Kidney (tissue), 14 donors: ENCODE measurements around the gene AKR1C3. TPM values are rescaled to one million over a fixed set of nuclear protein-coding genes. Genes with fewer than 3 reads are reported as not detected.
"Not testable (repeated sequence)": the region's sequence is repeated elsewhere in the genome, so short reads cannot be mapped to it uniquely, and the experiment has no call there.

ENCODE experiments used
- DNase-seq, 5 donors: peaks; one replicate each; pipeline ENCODE4 v3.0.0-alpha.2; 2013 to 2020
- FAIRE-seq: peaks from 2 replicates; lab custom pipeline; 2012; peaks lifted over from hg19 to GRCh38; lab: Jason Lieb, UNC
- H3K27ac ChIP-seq, 2 donors: one replicate each; pipeline ENCODE4 v1.7.0; 2013; ENCODE audit warnings: low read depth in 2 of 2, low read length in 2 of 2, inconsistent platforms in 1 of 2
- H3K27me3 ChIP-seq: one replicate; pipeline ENCODE4 v1.7.1; 2013; ENCODE audit warnings: low read length, inconsistent platforms; ENCODE audit not compliant: control insufficient read depth, insufficient read depth
- H3K36me3 ChIP-seq, 3 donors: one replicate each; pipeline versions ENCODE4 v1.7.0 to v1.7.1; 2013; ENCODE audit warnings: low read length in 3 of 3, control low read depth in 1 of 3, inconsistent platforms in 1 of 3; ENCODE audit not compliant: insufficient read depth in 3 of 3, control insufficient read depth in 2 of 3
- H3K4me1 ChIP-seq, 3 donors: one replicate each; pipeline versions ENCODE4 v1.7.0 to v1.7.1; 2013; ENCODE audit warnings: low read length in 3 of 3, inconsistent platforms in 1 of 3, low read depth in 1 of 3; ENCODE audit not compliant: control insufficient read depth in 2 of 3, insufficient read depth in 2 of 3
- H3K4me3 ChIP-seq, 3 donors: one replicate each; pipeline versions ENCODE4 v1.7.0 to v1.8.1; 2013; ENCODE audit warnings: low read length in 3 of 3, control low read depth in 1 of 3, inconsistent platforms in 1 of 3
- H3K9ac ChIP-seq, 3 donors: one replicate each; pipeline versions ENCODE4 v1.7.0 to v1.7.1; 2013; ENCODE audit warnings: low read length in 3 of 3, control low read depth in 1 of 3, inconsistent platforms in 1 of 3
- H3K9me3 ChIP-seq, 3 donors: one replicate each; pipeline versions ENCODE4 v1.7.0 to v1.7.1; 2013; ENCODE audit warnings: low read length in 3 of 3, control low read depth in 1 of 3, inconsistent platforms in 1 of 3; ENCODE audit not compliant: control insufficient read depth in 2 of 3, insufficient read depth in 1 of 3
- CTCF ChIP-seq: IDR thresholded peaks from 3 replicates; pipeline ENCODE4 v1.5.1; 2012; ENCODE audit warnings: mild to moderate bottlenecking, moderate library complexity, borderline replicate concordance; ENCODE audit not compliant: insufficient read depth; ENCODE audit errors: extremely low read depth
- intact Hi-C: fragments of 100-400 bp; cut with DNase I; formaldehyde crosslinking; loops from one replicate; pipeline ENCODE4 v1.11.1; 2022
- polyA plus RNA-seq: library from polyadenylated mRNA; stranded (reverse); fragments of 350-450 nt; fragmentation: Illumina TruSeq; extraction: RNeasy Lipid Tissue Mini Kit (QIAGEN cat#74804); gene quantifications from one replicate; pipeline ENCODE4 v1.2.3, GENCODE V29; 2014; ENCODE audit warnings: low read depth, low replicate concordance; ENCODE audit not compliant: insufficient read depth
- total RNA-seq: library from RNA; stranded (reverse); fragmentation: NEBNext Ultra II Directional; extraction: Animal tissue kit (Norgen Biotek cat#: 25700); gene quantifications from one replicate; pipeline ENCODE4 v1.2.1, GENCODE V29; 2021
- donor health status: control.
- donor health status: control.
- donor health status: control.
- donor health status: control.
- donor health status: control.
- donor health status: DM: yes; HTN: yes; CAD: no.
- donor health status: Normal renal cell carcinoma (clear cell type).

Gene AKR1C3
- total and polyA plus RNA-seq, 2 donors from 2014 or later = 61.8 to 187 TPM

DNA sequence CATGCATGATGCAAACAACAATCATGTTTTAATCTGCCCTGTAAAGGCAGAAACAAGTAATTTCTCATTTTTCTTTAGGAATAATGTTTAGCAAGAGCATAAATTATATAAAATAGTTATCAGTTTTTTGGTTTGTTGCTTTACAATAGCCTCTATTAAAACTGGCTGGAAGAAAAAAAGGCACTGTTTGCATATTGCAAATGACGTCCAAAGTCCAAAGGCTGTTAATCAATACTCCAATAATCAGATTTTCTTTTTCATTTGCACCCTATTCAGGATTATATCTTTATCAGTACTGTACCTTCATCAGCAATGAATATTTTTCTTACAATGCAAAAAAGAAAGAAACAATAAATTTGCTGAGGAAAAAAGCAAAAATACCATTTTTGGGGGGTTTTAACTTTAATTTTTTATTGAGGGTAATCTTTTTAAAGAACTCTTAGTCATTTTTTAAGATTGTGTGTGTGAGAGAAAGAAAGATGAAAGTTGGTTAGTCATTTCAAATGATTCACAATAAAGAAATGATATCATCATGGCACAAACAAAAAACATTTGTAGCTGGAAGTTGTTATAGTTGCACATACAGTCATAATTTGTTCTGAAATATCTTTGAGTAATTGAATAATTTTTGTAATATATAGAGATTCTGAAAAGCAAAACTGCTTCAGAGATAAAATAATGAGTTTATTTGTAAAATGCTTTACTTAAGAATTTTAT lies 46.1 kb upstream of the AKR1C3 start:
- Histone ChIP-seq H3K27ac (no peak overlapping the region), H3K36me3 (no peaks in the 10 kb centered on the region), H3K9me3 (no peaks in the 10 kb centered on the region), H3K27me3 (no peaks in the 10 kb centered on the region), H3K9ac (no peak overlapping the region), H3K4me1 (peaks cover 0 to 3% (median 0%) of the 10 kb centered on the region in 3 donors), H3K4me3 (no peak overlapping the region)
- DNase-seq (no peak), FAIRE-seq (no peak)
- intact Hi-C loops = no loop called here
- TF ChIP-seq CTCF = no peak

- intact Hi-C loops, H3K27ac ChIP-seq, H3K9ac ChIP-seq, H3K27me3 ChIP-seq, DNase-seq, H3K4me3 ChIP-seq, FAIRE-seq, H3K9me3 ChIP-seq, H3K36me3 ChIP-seq, H3K4me1 ChIP-seq: not testable (repeated sequence)
These were observed 41.2 kb upstream of the AKR1C3 start for GRCh38 chr10:5052951-5053500.

GRCh38 chr10:5054831-5055230 lies 39.4 kb upstream of the AKR1C3 start:
- H3K4me1 ChIP-seq, H3K36me3 ChIP-seq, intact Hi-C loops, H3K27me3 ChIP-seq, H3K9me3 ChIP-seq, DNase-seq, FAIRE-seq, H3K9ac ChIP-seq, H3K27ac ChIP-seq, H3K4me3 ChIP-seq: not testable (repeated sequence)

- H3K27me3 ChIP-seq, intact Hi-C loops, H3K9ac ChIP-seq: not testable (repeated sequence)
These were observed 34.9 kb upstream of the AKR1C3 start for GRCh38 chr10:5059267-5059666.

DNA sequence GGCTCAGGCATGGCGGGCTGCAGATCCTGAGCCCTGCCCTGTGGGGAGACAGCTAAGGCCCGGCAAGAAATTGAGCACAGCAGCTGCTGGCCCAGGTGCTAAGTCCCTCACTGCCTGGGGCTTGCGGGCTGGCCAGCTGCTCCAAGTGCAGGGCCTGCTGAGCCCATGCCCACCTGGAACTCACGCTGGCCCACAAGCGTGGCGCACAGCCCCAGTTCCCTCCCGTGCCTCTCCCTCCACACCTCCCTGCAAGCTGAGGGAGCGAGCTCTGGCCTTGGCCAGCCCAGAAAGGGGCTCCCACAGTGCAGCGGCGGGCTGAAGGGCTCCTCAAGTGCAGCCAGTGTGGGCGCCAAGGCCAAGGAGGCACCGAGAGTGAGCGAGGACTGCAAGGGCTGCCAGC lies 33.4 kb upstream of the AKR1C3 start:
- intact Hi-C loops, H3K27me3 ChIP-seq, H3K36me3 ChIP-seq, H3K4me3 ChIP-seq, H3K27ac ChIP-seq, H3K4me1 ChIP-seq, H3K9me3 ChIP-seq, DNase-seq, FAIRE-seq, H3K9ac ChIP-seq: not testable (repeated sequence)

More at GRCh38 chr10:5059267-5059666, 34.9 kb upstream of the AKR1C3 start:
- not testable (repeated sequence) for FAIRE-seq, H3K9me3 ChIP-seq, H3K27ac ChIP-seq, H3K4me3 ChIP-seq, H3K36me3 ChIP-seq, DNase-seq, H3K4me1 ChIP-seq
